Sigmoid colon (tissue), 4 donors: Measurements from ENCODE around the gene TMEM145.

Source experiments
- EP300 ChIP-seq, 4 donors: sonication (generic); formaldehyde crosslinking; IDR thresholded peaks; one replicate each; pipeline ENCODE4 v1.6.1; 2017; ENCODE audit warnings: antibody characterized with exemption in 4 of 4
- POLR2A ChIP-seq, 2 donors: fragments of 450-650 bp; IDR thresholded peaks; one replicate each; pipeline ENCODE4 v1.6.1; 2016; ENCODE audit warnings: antibody characterized with exemption in 2 of 2, mild to moderate bottlenecking in 2 of 2, moderate library complexity in 2 of 2

DNA sequence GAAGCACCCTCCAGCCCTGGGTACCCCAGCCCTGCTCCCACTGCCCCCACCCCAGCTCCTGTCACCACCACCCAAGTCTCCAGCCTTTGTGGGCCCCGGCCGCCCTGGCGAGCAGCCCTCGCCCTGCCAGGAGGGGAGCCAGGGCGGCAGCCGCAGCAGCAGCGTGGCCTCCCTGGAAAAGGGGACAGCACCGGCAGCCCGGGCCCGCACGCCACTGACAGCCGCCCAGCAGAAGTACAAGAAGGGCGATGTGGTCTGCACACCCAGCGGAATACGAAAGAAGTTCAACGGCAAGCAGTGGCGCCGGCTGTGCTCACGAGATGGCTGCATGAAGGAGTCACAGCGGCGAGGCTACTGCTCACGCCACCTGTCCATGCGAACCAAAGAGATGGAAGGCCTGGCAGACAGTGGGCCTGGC is 40.1 kb upstream of the TMEM145 start:
- TF ChIP-seq EP300 (IDR thresholded peaks at IDR 0.05) (no peak), POLR2A (IDR thresholded peaks at IDR 0.05) (no peak)
